Measurements from ENCODE around the gene PRAMEF33. TPM values are rescaled to one million over a fixed set of nuclear protein-coding genes. Genes with fewer than 3 reads are reported as not detected.

PRAMEF33 gene, protein sequence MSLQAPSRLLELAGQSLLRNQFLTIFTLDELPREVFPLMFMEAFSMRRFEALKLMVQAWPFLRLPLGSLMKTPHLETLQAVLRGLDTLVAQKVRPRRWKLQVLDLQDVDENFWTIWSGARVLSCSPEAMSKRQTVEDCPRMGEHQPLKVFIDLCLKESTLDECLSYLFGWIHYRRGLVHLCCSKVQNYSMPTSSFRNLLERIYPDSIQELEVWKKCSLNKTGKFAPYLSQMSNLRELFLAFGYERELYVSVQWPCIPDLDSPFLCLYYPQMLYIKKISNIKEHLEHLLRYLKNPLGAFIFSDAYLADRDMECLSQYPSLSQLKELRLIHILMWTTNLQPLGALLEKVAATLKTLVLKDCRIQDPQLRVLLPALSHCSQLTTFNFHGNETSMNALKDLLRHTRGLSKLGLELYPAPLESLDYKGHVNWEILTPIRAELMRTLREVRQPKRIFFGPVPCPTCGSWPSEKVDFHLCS
- not detected in 5 replicates for total RNA-seq (2022; extraction: Qiagen RNA extraction)

DNA sequence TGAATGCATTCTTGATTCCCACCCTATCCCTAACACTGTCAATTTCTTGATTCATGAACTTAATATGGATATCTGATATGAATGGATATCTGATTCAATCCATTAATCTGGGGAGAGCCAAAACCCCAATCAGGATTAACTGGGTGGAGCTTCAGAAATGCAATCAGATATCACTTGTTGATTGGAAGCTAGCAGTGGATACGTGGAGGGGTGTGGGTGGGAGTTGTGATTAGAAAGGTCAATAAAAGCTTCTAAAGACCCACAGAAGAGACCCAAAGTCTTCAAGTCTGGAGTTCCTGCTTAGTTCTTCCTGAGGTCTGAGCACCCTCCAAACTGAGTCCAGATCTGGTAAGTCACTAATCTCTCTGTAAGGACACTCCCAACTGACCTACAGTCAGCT is at the start of gene PRAMEF33:
Gene PRAMEF33 (plus strand): TSS at position 301 of the 400 bp plus-strand sequence. CDS start 2,416 bp downstream, outside the sequence.

DNA sequence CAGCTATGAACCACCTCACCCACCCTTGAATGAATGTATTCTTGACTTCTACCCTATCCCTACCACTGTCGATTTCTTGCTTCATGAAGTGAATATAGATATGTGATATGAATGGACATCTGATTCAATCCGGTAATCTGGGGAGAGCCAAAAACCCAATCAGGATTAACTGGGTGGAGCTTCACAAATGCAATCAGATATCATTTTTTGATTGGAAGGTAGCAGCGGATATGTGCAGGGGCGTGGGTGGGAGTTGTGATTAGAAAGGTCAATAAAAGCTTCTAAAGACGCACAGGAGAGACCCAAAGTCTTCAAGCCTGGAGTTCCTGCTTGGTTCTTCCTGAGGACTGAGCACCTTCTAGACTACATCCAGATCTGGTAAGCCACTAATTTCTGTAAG is 49.4 kb upstream of the PRAMEF33 start, which contains the start of gene PRAMEF5:
Gene PRAMEF5 (plus strand): TSS at position 301 of the 400 bp plus-strand sequence. CDS start 5,071 bp downstream, outside the sequence.

DNA sequence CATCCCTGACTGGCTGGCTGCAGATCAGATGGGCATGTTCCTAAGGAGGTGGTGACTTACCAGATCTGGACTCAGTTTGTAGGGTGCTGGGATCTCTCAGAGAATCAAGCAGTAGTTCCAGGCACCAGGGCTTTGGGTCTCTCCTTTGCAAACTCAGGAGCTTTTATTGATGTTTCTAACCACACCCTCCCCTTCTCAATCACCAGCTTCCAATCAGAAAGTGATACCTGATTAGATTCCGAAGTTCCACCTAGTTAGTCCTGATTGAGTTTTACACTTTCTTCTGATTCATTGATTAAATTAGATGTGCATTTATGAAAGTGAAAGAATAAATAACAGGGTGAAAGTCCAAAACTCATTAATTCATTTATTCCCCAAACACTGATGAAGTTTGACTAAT is 18.3 kb upstream of the PRAMEF33 start, which contains the start of gene PRAMEF8:
Gene PRAMEF8 (minus strand): TSS at position 101 of the 400 bp plus-strand sequence. CDS start 1,046 bp downstream, outside the sequence.

DNA sequence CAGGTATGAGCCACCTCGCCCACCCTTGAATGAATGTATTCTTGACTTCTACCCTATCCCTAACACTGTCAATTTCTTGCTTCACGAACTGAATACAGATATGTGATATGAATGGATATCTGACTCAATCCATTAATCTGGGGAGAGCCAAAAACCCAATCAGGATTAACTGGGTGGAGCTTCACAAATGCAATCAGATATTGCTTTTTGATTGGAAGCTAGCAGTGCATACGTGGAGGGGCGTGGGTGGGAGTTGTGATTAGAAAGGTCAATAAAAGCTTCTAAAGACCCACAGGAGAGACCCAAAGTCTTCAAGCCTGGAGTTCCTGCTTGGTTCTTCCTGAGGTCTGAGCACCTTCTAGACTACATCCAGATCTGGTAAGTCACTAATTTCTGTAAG is 11.9 kb downstream of the PRAMEF33 start, which contains the start of gene PRAMEF15:
Gene PRAMEF15 (plus strand): TSS at position 301 of the 400 bp plus-strand sequence. CDS start 2,827 bp downstream, outside the sequence.

DNA sequence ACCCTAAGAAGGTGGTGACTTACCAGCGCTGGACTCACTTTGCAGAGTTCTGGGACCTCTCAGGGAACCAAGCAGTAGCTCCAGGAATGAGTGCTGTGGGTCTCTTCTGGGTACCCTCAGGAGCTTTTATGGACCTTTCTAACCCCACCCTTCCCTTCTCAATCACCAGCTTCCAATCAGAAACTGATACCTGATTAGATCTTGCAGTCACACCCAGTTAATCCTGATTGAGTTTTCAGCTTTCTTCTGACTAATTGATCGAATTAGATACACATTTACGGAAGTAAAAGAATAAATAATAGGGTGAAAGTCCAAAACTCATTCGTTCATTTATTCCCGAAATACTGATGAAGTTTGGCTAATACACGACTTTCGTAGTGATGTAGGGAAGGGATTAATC is 43.7 kb downstream of the PRAMEF33 start, which contains the start of gene PRAMEF14:
Gene PRAMEF14 (minus strand): TSS at position 101 of the 400 bp plus-strand sequence. CDS start 1,820 bp downstream, outside the sequence.

Other genes starting within 250 kb of the PRAMEF33 start
- not detected in 5 replicates for gene PRAMEF27, start 247.0 kb upstream of the PRAMEF33 start, total RNA-seq (2022; extraction: Qiagen RNA extraction)
- not detected in 5 replicates for gene HNRNPCL3, start 242.8 kb upstream of the PRAMEF33 start, total RNA-seq (2022; extraction: Qiagen RNA extraction)
- gene PRAMEF25, start 232.8 kb upstream of the PRAMEF33 start, total RNA-seq (2022; extraction: Qiagen RNA extraction): not detected in 5 replicates
- not detected in 5 replicates for gene HNRNPCL2, start 186.7 kb upstream of the PRAMEF33 start, total RNA-seq (2022; extraction: Qiagen RNA extraction)
- gene PRAMEF26, start 147.5 kb upstream of the PRAMEF33 start, total RNA-seq (2022; extraction: Qiagen RNA extraction): not detected in 5 replicates
- gene HNRNPCL4, start 137.9 kb upstream of the PRAMEF33 start, total RNA-seq (2022; extraction: Qiagen RNA extraction): not detected in 5 replicates
- not detected in 5 replicates for gene PRAMEF9, start 131.7 kb upstream of the PRAMEF33 start, total RNA-seq (2022; extraction: Qiagen RNA extraction)
- gene PRAMEF13, start 102.1 kb upstream of the PRAMEF33 start, total RNA-seq (2022; extraction: Qiagen RNA extraction): not detected in 5 replicates
- not detected in 5 replicates for gene PRAMEF18, start 77.4 kb upstream of the PRAMEF33 start, total RNA-seq (2022; extraction: Qiagen RNA extraction)
- not detected in 5 replicates for gene PRAMEF5, start 49.3 kb upstream of the PRAMEF33 start, total RNA-seq (2022; extraction: Qiagen RNA extraction)
- not detected in 5 replicates for gene PRAMEF8, start 18.4 kb upstream of the PRAMEF33 start, total RNA-seq (2022; extraction: Qiagen RNA extraction)
- not detected in 5 replicates for gene PRAMEF15, start 12.0 kb downstream of the PRAMEF33 start, total RNA-seq (2022; extraction: Qiagen RNA extraction)
- gene PRAMEF14, start 43.6 kb downstream of the PRAMEF33 start, total RNA-seq (2022; extraction: Qiagen RNA extraction): not detected in 5 replicates
- gene PRAMEF19, start 68.4 kb downstream of the PRAMEF33 start, total RNA-seq (2022; extraction: Qiagen RNA extraction): not detected in 5 replicates
- not detected in 5 replicates for gene PRAMEF17, start 86.1 kb downstream of the PRAMEF33 start, total RNA-seq (2022; extraction: Qiagen RNA extraction)
- not detected in 5 replicates for gene PRAMEF20, start 106.9 kb downstream of the PRAMEF33 start, total RNA-seq (2022; extraction: Qiagen RNA extraction)
- gene LRRC38, start 210.5 kb downstream of the PRAMEF33 start, total RNA-seq (2022; extraction: Qiagen RNA extraction): 0.06 TPM in 1 of 5 replicates, not detected in the others